ENCODE results near the gene KHDRBS2. TPM values are rescaled to one million over a fixed set of nuclear protein-coding genes. Genes with fewer than 3 reads are reported as not detected.

KHDRBS2 gene
- polyA plus RNA-seq, 1 donor (not counting 4 experiments of a cell fraction or from before 2014, with no cell fraction given): not detected

DNA sequence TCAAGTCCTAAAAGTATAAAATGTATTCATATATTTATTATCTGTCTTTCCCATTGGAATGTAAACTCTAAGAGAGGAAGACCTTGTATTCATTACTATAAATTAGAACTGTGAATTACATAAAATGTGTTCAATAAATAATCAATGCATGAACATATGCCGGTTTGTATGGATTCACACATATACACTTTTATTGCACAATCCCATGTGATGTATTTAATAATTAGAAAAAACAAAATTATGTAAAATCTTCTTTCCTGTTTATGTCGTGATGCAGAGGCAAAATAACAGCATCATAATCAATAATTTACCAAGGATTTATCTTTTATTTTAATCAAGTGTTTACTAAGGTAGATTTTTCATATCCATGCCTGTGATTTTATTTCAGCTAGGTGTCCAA lies 240.5 kb downstream of the KHDRBS2 start:
- Histone ChIP-seq H2AFZ (ENCODE audit: control insufficient read depth, low read length) (no peak overlapping the region), H3K4me3 (ENCODE audit: control insufficient read depth in 2 of 3, extremely low read depth in 1 of 3, insufficient read depth in 2 of 3, low read depth in 1 of 3, low read length in 3 of 3) (no peak overlapping the region), H3K9ac (ENCODE audit: control insufficient read depth, extremely low read depth, insufficient read depth, low read length) (no peak overlapping the region), H3K9me1 (ENCODE audit: control insufficient read depth, extremely low read depth, insufficient read depth, low read length) (no peaks in the 10 kb centered on the region), H3K27ac (ENCODE audit: control insufficient read depth, insufficient read depth, low read length) (no peak overlapping the region), H3K4me2 (ENCODE audit: control insufficient read depth, extremely low read depth, insufficient read depth, low read depth, low read length) (no peak overlapping the region), H4K20me1 (ENCODE audit: control insufficient read depth, extremely low read depth, insufficient read depth, low read length) (no peaks in the 10 kb centered on the region), H3K36me3 (ENCODE audit: control insufficient read depth in 2 of 2, extremely low read depth in 1 of 2, insufficient read depth in 2 of 2, low read length in 2 of 2) (no peaks in the 10 kb centered on the region), H3K4me1 (ENCODE audit: control insufficient read depth, extremely low read depth, insufficient read depth, low read length) (no peaks in the 10 kb centered on the region), H3K9me3 (ENCODE audit: control insufficient read depth, low read depth, low read length) (peaks cover under 1% of the 10 kb centered on the region), H3K27me3 (ENCODE audit: control insufficient read depth, extremely low read depth, insufficient read depth, low read length) (no peaks in the 10 kb centered on the region), H3K79me2 (ENCODE audit: control insufficient read depth, insufficient read depth, low read length) (no peaks in the 10 kb centered on the region)
- no peak for FAIRE-seq
- DNase-seq (ENCODE audit: low read depth, low spot score): no peak
- TF ChIP-seq, protein P1, sequence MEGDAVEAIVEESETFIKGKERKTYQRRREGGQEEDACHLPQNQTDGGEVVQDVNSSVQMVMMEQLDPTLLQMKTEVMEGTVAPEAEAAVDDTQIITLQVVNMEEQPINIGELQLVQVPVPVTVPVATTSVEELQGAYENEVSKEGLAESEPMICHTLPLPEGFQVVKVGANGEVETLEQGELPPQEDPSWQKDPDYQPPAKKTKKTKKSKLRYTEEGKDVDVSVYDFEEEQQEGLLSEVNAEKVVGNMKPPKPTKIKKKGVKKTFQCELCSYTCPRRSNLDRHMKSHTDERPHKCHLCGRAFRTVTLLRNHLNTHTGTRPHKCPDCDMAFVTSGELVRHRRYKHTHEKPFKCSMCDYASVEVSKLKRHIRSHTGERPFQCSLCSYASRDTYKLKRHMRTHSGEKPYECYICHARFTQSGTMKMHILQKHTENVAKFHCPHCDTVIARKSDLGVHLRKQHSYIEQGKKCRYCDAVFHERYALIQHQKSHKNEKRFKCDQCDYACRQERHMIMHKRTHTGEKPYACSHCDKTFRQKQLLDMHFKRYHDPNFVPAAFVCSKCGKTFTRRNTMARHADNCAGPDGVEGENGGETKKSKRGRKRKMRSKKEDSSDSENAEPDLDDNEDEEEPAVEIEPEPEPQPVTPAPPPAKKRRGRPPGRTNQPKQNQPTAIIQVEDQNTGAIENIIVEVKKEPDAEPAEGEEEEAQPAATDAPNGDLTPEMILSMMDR (optimal IDR thresholded peaks at IDR 0.05 in 1 of 3, IDR thresholded peaks at IDR 0.05 in 1 of 3, conservative IDR thresholded peaks at IDR 0.05 in 1 of 3; ENCODE audit: extremely low read depth in 1 of 3, insufficient read depth in 2 of 3, low read length in 3 of 3): no peak
- no peak for TF ChIP-seq EZH2 (IDR thresholded peaks at IDR 0.05; ENCODE audit: low read length)
- dilution Hi-C loops (cut with MboI; ENCODE audit: extremely low pct_ligation_motif_present, low sequenced_read_pairs): no loop called here

DNA sequence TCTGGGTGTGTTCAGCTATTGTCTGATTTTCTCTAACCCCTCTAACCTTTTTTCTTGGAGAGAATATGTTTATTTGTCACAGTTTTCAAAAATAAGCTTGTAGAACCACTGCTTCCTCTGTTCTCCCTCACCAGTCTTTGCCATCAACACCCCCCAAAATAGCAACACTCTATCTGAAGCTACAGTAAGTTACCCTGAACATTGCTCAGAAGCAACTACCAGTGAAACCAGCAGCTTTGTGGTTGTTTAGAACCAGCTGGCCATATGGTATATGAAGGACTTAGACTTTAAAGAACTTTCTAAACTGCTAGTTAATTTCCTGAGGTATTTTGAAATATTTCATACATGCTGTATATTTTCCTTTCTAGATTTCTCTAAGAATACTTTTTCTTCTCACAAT lies 242.9 kb downstream of the KHDRBS2 start:
- Histone ChIP-seq H3K27ac (ENCODE audit: control insufficient read depth, insufficient read depth, low read length) (no peak overlapping the region), H3K36me3 (ENCODE audit: control insufficient read depth in 2 of 2, extremely low read depth in 1 of 2, insufficient read depth in 2 of 2, low read length in 2 of 2) (no peaks in the 10 kb centered on the region), H3K9me3 (ENCODE audit: control insufficient read depth, low read depth, low read length) (peaks cover 2% of the 10 kb centered on the region), H3K4me2 (ENCODE audit: control insufficient read depth, extremely low read depth, insufficient read depth, low read depth, low read length) (no peak overlapping the region), H3K4me3 (ENCODE audit: control insufficient read depth in 2 of 3, extremely low read depth in 1 of 3, insufficient read depth in 2 of 3, low read depth in 1 of 3, low read length in 3 of 3) (no peak overlapping the region), H3K9me1 (ENCODE audit: control insufficient read depth, extremely low read depth, insufficient read depth, low read length) (no peaks in the 10 kb centered on the region), H3K9ac (ENCODE audit: control insufficient read depth, extremely low read depth, insufficient read depth, low read length) (no peak overlapping the region), H3K79me2 (ENCODE audit: control insufficient read depth, insufficient read depth, low read length) (no peaks in the 10 kb centered on the region), H3K4me1 (ENCODE audit: control insufficient read depth, extremely low read depth, insufficient read depth, low read length) (no peaks in the 10 kb centered on the region), H2AFZ (ENCODE audit: control insufficient read depth, low read length) (no peak overlapping the region), H3K27me3 (ENCODE audit: control insufficient read depth, extremely low read depth, insufficient read depth, low read length) (no peaks in the 10 kb centered on the region), H4K20me1 (ENCODE audit: control insufficient read depth, extremely low read depth, insufficient read depth, low read length) (no peaks in the 10 kb centered on the region)
- DNase-seq (ENCODE audit: low read depth, low spot score) (no peak), FAIRE-seq (no peak)
- TF ChIP-seq, protein P1 (optimal IDR thresholded peaks at IDR 0.05 in 1 of 3, IDR thresholded peaks at IDR 0.05 in 1 of 3, conservative IDR thresholded peaks at IDR 0.05 in 1 of 3; ENCODE audit: extremely low read depth in 1 of 3, insufficient read depth in 2 of 3, low read length in 3 of 3): no peak
- no peak for TF ChIP-seq EZH2 (IDR thresholded peaks at IDR 0.05; ENCODE audit: low read length)
- dilution Hi-C loops (cut with MboI; ENCODE audit: extremely low pct_ligation_motif_present, low sequenced_read_pairs): no loop called here
